AG04450 (cell line): ENCODE measurements around the gene SLC6A16. TPM values are rescaled to one million over a fixed set of nuclear protein-coding genes. Genes with fewer than 3 reads are reported as not detected.

ENCODE experiments used
- CTCF ChIA-PET: fragments of 300-600, 350-600 bp; formaldehyde crosslinking; extraction: SDS; loops from one replicate; lab custom pipeline; 2022; ENCODE audit warnings: antibody characterized with exemption, inconsistent platforms; lab: Charles Lee
- POLR2A ChIA-PET: fragments of 350-600 bp; formaldehyde crosslinking; extraction: SDS; loops from one replicate; lab custom pipeline; 2021; ENCODE audit warnings: antibody characterized with exemption, inconsistent platforms; lab: Yijun Ruan, JAX
- DNase-seq: peaks from one replicate; pipeline ENCODE4 v3.0.0-alpha.2; 2011; ENCODE audit warnings: low read depth, low spot score
- H3K27ac ChIP-seq: one replicate; pipeline ENCODE4 v1.5.1; 2012; ENCODE audit warnings: low read depth, low read length, control low read depth
- H3K27me3 ChIP-seq: one replicate; pipeline ENCODE4 v1.6.0; 2012; ENCODE audit warnings: low read length; ENCODE audit not compliant: control insufficient read depth, insufficient read depth
- H3K4me3 ChIP-seq: 2 replicates; pipeline ENCODE4 v1.5.1; 2011; ENCODE audit warnings: mild to moderate bottlenecking, low read depth, low read length, control low read depth
- H3K9me3 ChIP-seq: 2 replicates; pipeline ENCODE4 v1.5.1; 2012; ENCODE audit warnings: low read length; ENCODE audit not compliant: control insufficient read depth, insufficient read depth
- polyA plus RNA-seq: library from polyadenylated mRNA; depleted of rRNA; stranded (reverse); fragments of >200 nt; gene quantifications from 2 replicates; pipeline ENCODE4 v1.2.3, GENCODE V29; 2011
- TF ChIP-seq, protein P1 (sequence below): IDR thresholded peaks from 2 replicates; pipeline ENCODE4 v1.5.1; 2011; ENCODE audit warnings: low read depth, low read length, control low read depth, inconsistent platforms

The SLC6A16 gene
- polyA plus RNA-seq, 1 experiment = 1.6 TPM

GRCh38 chr19:49344505-49345423, 19.8 kb upstream of the SLC6A16 start:
- Histone ChIP-seq H3K27me3 (no peaks in the 10 kb centered on the region), H3K27ac (no peak overlapping the region), H3K9me3 (peaks cover 3% of the 10 kb centered on the region; the same call in 1 of the 2 replicates), H3K4me3 (no peak overlapping the region)
- DNase-seq = no peak
- CTCF ChIA-PET = no interaction called here
- TF ChIP-seq, protein P1, sequence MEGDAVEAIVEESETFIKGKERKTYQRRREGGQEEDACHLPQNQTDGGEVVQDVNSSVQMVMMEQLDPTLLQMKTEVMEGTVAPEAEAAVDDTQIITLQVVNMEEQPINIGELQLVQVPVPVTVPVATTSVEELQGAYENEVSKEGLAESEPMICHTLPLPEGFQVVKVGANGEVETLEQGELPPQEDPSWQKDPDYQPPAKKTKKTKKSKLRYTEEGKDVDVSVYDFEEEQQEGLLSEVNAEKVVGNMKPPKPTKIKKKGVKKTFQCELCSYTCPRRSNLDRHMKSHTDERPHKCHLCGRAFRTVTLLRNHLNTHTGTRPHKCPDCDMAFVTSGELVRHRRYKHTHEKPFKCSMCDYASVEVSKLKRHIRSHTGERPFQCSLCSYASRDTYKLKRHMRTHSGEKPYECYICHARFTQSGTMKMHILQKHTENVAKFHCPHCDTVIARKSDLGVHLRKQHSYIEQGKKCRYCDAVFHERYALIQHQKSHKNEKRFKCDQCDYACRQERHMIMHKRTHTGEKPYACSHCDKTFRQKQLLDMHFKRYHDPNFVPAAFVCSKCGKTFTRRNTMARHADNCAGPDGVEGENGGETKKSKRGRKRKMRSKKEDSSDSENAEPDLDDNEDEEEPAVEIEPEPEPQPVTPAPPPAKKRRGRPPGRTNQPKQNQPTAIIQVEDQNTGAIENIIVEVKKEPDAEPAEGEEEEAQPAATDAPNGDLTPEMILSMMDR = no peak
- POLR2A ChIA-PET = no interaction called here

DNA sequence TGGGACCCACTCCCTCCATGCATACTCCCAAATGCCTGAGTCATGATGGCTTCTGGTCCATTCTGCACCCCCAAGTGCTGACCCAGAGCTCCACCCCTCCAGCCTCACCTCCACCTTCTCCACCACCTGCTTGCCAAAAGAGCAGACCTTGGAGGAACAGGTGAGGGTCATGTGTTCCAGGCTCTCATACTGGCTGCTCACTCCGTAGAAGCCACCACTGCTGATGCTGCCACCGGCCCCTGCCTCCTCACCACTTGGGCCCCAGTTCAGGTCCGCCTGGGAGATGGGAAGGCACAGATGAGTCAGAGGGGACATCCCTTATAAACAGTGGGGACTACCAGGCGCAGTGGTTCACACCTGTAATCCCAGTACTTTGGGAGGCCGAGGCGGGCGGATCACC, 18.1 kb upstream of the SLC6A16 start:
- TF ChIP-seq, protein P1 = no peak
- H3K27me3 ChIP-seq = no peaks in the 10 kb centered on the region
- H3K27ac ChIP-seq = peak overlapping the region; percentile 11
- H3K9me3 ChIP-seq = peaks cover 9% of the 10 kb centered on the region; the same call in 1 of the 2 replicates
- CTCF ChIA-PET = no interaction called here
- POLR2A ChIA-PET = no interaction called here
- DNase-seq = no peak
- no peak overlapping the region for H3K4me3 ChIP-seq

- peaks cover 9% of the 10 kb centered on the region; the same call in 1 of the 2 replicates for H3K9me3 ChIP-seq
- H3K27me3 ChIP-seq = no peaks in the 10 kb centered on the region
- ChIA-PET CTCF (no interaction called here), POLR2A (no interaction called here)
- no peak for DNase-seq
- no peak overlapping the region for H3K27ac ChIP-seq
- no peak overlapping the region for H3K4me3 ChIP-seq
- TF ChIP-seq, protein P1 = no peak
Measured at GRCh38 chr19:49342291-49342721, 17.3 kb upstream of the SLC6A16 start.

GRCh38 chr19:49340865-49341718, 16.1 kb upstream of the SLC6A16 start:
- TF ChIP-seq, protein P1 = no peak
- Histone ChIP-seq H3K9me3 (peaks cover 9% of the 10 kb centered on the region; the same call in 1 of the 2 replicates), H3K27ac (no peak overlapping the region), H3K27me3 (no peaks in the 10 kb centered on the region), H3K4me3 (no peak overlapping the region)
- ChIA-PET POLR2A (interaction anchor here (0.7 kb wide), 1 partner anchor 105 kb away, joined by 3 read pairs; no protein-coding TSS in a partner anchor), CTCF (no interaction called here)
- no peak for DNase-seq
